Neural progenitor cell (in vitro differentiated cells): ENCODE data around the gene CAMK1G. TPM values are rescaled to one million over a fixed set of nuclear protein-coding genes. Genes with fewer than 3 reads are reported as not detected.

ENCODE experiments used
- DNase-seq: peaks from one replicate; pipeline ENCODE4 v3.0.0-alpha.2; 2016; ENCODE audit warnings: low spot score
- H2AFZ ChIP-seq: fragments of 200-600 bp; sonication (generic); replicated peaks from 2 replicates; pipeline ENCODE4 v1.6.1; 2016; ENCODE audit warnings: antibody characterized with exemption
- H3F3A ChIP-seq: fragments of 200-600 bp; sonication (generic); 2 replicates; pipeline ENCODE4 v1.6.1; 2016; ENCODE audit warnings: antibody characterized with exemption, low read depth
- H3K27ac ChIP-seq: fragments of 200-600 bp; sonication (generic); 2 replicates; pipeline ENCODE4 v1.5.1; 2016; ENCODE audit warnings: mild to moderate bottlenecking
- H3K27me3 ChIP-seq: fragments of 200-600 bp; sonication (generic); 2 replicates; pipeline ENCODE4 v1.6.1; 2016; ENCODE audit warnings: mild to moderate bottlenecking, moderate library complexity
- H3K36me3 ChIP-seq: fragments of 200-600 bp; sonication (generic); 2 replicates; pipeline ENCODE4 v1.5.1; 2016
- H3K4me1 ChIP-seq: fragments of 200-600 bp; sonication (generic); 2 replicates; pipeline ENCODE4 v1.6.1; 2016; ENCODE audit warnings: mixed run types
- H3K4me2 ChIP-seq: fragments of 200-600 bp; sonication (generic); 2 replicates; pipeline ENCODE4 v1.6.1; 2016
- H3K4me3 ChIP-seq: fragments of 200-600 bp; sonication (generic); 2 replicates; pipeline ENCODE4 v1.5.1; 2016
- H3K79me2 ChIP-seq: fragments of 200-600 bp; sonication (generic); 2 replicates; pipeline ENCODE4 v1.6.1; 2016; ENCODE audit warnings: low read depth
- H3K9ac ChIP-seq: fragments of 200-600 bp; sonication (generic); 2 replicates; pipeline ENCODE4 v1.6.1; 2016
- H3K9me3 ChIP-seq: fragments of 200-600 bp; sonication (generic); 2 replicates; pipeline ENCODE4 v1.5.1; 2016; ENCODE audit warnings: low read depth
- H4K20me1 ChIP-seq: fragments of 200-600 bp; sonication (generic); 2 replicates; pipeline ENCODE4 v1.6.1; 2016; ENCODE audit warnings: low read depth
- H3K27ac Mint-ChIP-seq: 3 replicates; pipeline ENCODE4 v1.8.0; 2021; ENCODE audit warnings: mixed read lengths
- H3K27me3 Mint-ChIP-seq: 2 replicates; pipeline ENCODE4 v1.8.0; 2022; ENCODE audit warnings: low read depth, mild to moderate bottlenecking, inconsistent platforms, moderate library complexity, mixed read lengths; ENCODE audit not compliant: insufficient read depth
- H3K36me3 Mint-ChIP-seq: 3 replicates; pipeline ENCODE4 v1.8.0; 2021; ENCODE audit warnings: mixed read lengths
- H3K4me1 Mint-ChIP-seq: 3 replicates; pipeline ENCODE4 v1.8.0; 2021; ENCODE audit warnings: mixed read lengths
- H3K4me3 Mint-ChIP-seq: 3 replicates; pipeline ENCODE4 v1.8.0; 2021; ENCODE audit warnings: mild to moderate bottlenecking, moderate library complexity, mixed read lengths
- H3K9me3 Mint-ChIP-seq: 3 replicates; pipeline ENCODE4 v1.8.0; 2020; ENCODE audit warnings: mixed read lengths
- CTCF ChIP-seq: fragments of 200-600 bp; sonication (generic); IDR thresholded peaks from 2 replicates; pipeline ENCODE4 v1.5.1; 2017; ENCODE audit warnings: antibody characterized with exemption, mild to moderate bottlenecking
- EZH2 ChIP-seq: fragments of 200-600 bp; sonication (generic); IDR thresholded peaks from 2 replicates; pipeline ENCODE4 v1.6.1; 2017; ENCODE audit warnings: antibody characterized with exemption, mild to moderate bottlenecking, moderate library complexity
- EZH2phosphoT487 ChIP-seq: fragments of 200-600 bp; sonication (generic); IDR thresholded peaks from 2 replicates; pipeline ENCODE4 v1.6.1; 2017; ENCODE audit warnings: antibody characterized with exemption
- total RNA-seq: library from RNA; depleted of rRNA; stranded (reverse); fragments of >200 nt; gene quantifications from 2 replicates; pipeline ENCODE4 v1.2.3, GENCODE V29; 2015; ENCODE audit warnings: low replicate concordance

CAMK1G gene
- total RNA-seq, 1 donor from 2014 or later = 3.6 TPM

DNA sequence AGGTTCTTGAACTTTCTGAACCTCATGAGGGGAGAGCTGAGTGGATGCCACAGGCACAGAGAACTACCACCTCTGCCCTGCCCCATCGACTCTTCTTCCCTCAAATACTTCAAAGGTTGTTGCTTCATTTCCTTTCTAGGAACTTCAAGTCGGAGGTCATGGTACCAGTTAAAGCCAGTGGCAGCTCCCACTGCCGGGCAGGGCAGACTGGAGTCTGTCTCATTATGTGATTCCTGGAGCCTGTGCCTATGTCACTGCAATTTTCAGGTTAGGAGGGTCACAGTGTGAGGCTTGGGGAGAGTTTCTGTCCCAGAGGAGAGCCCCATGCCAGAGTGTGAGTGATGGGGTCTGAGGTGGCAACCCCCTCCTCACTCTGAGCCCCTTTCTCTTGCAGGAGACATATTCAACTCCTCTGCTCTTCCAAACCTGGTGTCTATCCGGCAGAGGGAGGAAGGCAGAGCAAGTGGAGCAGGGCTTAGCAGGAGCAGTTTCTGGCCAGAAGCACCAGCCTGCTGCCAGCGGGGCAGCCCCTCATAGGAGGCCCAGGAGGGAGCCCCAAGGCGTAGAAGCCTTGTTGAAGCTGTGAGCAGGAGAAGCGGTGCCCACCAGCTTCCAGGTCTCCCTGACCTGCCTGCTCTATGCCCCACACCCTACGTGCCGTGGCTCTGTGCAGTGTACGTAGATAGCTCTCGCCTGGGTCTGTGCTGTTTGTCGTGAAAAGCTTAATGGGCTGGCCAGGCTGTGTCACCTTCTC lies 29.3 kb downstream of the CAMK1G start:
- no peaks in the 10 kb centered on the region for H3K9me3 Mint-ChIP-seq
- H3K4me1 Mint-ChIP-seq = no peaks in the 10 kb centered on the region
- Histone ChIP-seq H3F3A (no peaks in the 10 kb centered on the region), H4K20me1 (no peaks in the 10 kb centered on the region), H3K27ac (no peak overlapping the region), H3K4me2 (no peak overlapping the region), H2AFZ (no peak overlapping the region), H3K9me3 (no peaks in the 10 kb centered on the region), H3K4me1 (no peaks in the 10 kb centered on the region), H3K4me3 (no peak overlapping the region), H3K9ac (no peak overlapping the region), H3K36me3 (no peaks in the 10 kb centered on the region), H3K79me2 (no peaks in the 10 kb centered on the region), H3K27me3 (no peaks in the 10 kb centered on the region)
- DNase-seq = no peak
- no peak for TF ChIP-seq EZH2
- TF ChIP-seq EZH2phosphoT487 = no peak
- no peak for TF ChIP-seq CTCF
- no peak overlapping the region for H3K27ac Mint-ChIP-seq
- H3K36me3 Mint-ChIP-seq = no peaks in the 10 kb centered on the region
- no peak overlapping the region for H3K4me3 Mint-ChIP-seq
- H3K27me3 Mint-ChIP-seq = peaks cover 10% of the 10 kb centered on the region

DNA sequence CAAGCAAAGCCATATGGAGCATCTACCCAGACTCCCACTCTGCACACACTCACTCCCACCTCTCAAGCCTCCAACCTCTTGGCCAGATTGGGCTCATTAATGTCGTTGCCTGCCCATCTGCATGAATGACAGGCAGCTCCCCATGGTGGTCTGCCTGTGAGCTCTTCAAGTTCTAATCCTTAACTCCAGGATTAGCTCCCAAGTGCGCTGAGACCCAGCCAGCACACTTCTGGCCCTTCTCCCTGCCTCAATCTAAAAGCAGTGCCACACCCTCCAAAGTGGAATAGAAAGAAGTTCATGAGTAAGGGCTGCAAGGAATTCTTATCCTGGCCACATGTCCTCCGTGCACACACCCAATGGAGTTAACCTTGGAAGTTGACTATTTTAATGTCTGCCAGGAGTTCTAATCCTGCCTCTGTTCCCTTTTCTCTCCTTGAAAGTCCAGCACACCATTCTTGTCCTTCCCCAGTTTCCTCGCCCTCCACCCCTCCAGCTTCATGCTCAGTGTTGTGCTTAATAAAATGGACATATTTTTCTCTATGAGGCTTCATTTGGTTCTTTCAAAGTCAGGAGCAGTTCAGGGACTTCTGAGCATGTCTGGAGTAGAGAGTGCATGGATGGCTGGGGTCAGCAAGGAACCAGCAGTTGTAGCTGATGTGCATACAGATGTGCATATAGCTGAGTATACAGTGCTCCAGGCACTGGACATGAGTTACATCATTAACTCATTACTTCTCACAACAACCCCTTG lies 30.1 kb downstream of the CAMK1G start:
- Histone ChIP-seq H3K9me3 (no peaks in the 10 kb centered on the region), H3F3A (no peaks in the 10 kb centered on the region), H3K4me1 (no peaks in the 10 kb centered on the region), H3K4me3 (no peak overlapping the region), H3K36me3 (no peaks in the 10 kb centered on the region), H3K9ac (no peak overlapping the region), H4K20me1 (no peaks in the 10 kb centered on the region), H2AFZ (no peak overlapping the region), H3K27ac (no peak overlapping the region), H3K27me3 (no peaks in the 10 kb centered on the region), H3K4me2 (no peak overlapping the region), H3K79me2 (no peaks in the 10 kb centered on the region)
- Mint-ChIP-seq H3K27me3 (peaks cover 15% of the 10 kb centered on the region), H3K27ac (no peak overlapping the region), H3K4me1 (no peaks in the 10 kb centered on the region), H3K4me3 (no peak overlapping the region), H3K9me3 (no peaks in the 10 kb centered on the region), H3K36me3 (no peaks in the 10 kb centered on the region)
- DNase-seq = no peak
- TF ChIP-seq EZH2 (no peak), CTCF (no peak), EZH2phosphoT487 (no peak)

DNA sequence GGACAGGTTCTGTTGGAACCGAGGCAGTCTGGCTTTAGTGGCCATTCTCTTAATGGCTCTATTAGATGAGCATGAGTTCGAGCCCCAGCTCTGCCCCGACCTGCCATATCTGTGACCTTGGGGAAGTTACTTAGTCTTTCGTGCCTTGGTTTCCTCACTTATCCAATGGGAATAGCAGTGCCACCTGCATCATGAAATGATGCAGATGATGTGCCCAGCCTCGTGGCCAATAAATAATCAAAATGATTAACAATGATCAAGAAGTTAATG lies 30.6 kb downstream of the CAMK1G start:
- H3K36me3 ChIP-seq = no peaks in the 10 kb centered on the region
- H2AFZ ChIP-seq = no peak overlapping the region
- no peaks in the 10 kb centered on the region for H3K27me3 ChIP-seq
- H3K9me3 ChIP-seq = no peaks in the 10 kb centered on the region
- H3F3A ChIP-seq = no peaks in the 10 kb centered on the region
- Mint-ChIP-seq H3K4me1 (no peaks in the 10 kb centered on the region), H3K9me3 (no peaks in the 10 kb centered on the region), H3K36me3 (no peaks in the 10 kb centered on the region), H3K27ac (no peak overlapping the region), H3K4me3 (no peak overlapping the region), H3K27me3 (peaks cover 15% of the 10 kb centered on the region)
- no peaks in the 10 kb centered on the region for H3K4me1 ChIP-seq
- H3K4me3 ChIP-seq = no peak overlapping the region
- DNase-seq = no peak
- H3K4me2 ChIP-seq = no peak overlapping the region
- H3K79me2 ChIP-seq = no peaks in the 10 kb centered on the region
- no peaks in the 10 kb centered on the region for H4K20me1 ChIP-seq
- TF ChIP-seq EZH2phosphoT487 (no peak), CTCF (no peak), EZH2 (no peak)
- H3K9ac ChIP-seq = no peak overlapping the region
- no peak overlapping the region for H3K27ac ChIP-seq
